GM19099 (cell line): ENCODE data around the gene BMPR1A.

Experiments used
- POLR2A ChIP-seq: IDR thresholded peaks from 3 replicates; pipeline ENCODE4 v1.6.1; 2011; ENCODE audit warnings: low read depth; ENCODE audit not compliant: insufficient read length; ENCODE audit errors: extremely low read depth

Gene BMPR1A

DNA sequence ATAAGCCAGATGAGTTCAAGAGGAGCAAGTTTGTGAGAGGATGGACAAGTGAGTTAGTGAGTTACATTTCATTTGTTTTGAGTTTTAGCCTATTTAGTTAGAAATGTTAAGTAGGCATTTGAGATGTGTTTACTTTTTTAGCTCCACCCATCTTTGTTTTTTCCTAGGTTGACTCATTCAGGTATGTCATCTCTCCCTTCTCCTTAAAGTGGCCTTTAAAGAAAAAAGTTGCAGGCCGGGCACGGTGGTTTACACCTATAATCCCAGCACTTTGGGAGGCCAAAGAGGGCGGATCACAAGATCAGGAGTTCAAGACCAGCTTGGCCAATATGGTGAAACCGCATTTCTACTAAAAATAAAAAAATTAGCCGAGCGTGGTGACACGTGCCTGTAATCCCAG lies 71.2 kb downstream of the BMPR1A start:
- TF ChIP-seq POLR2A, result no peak

DNA sequence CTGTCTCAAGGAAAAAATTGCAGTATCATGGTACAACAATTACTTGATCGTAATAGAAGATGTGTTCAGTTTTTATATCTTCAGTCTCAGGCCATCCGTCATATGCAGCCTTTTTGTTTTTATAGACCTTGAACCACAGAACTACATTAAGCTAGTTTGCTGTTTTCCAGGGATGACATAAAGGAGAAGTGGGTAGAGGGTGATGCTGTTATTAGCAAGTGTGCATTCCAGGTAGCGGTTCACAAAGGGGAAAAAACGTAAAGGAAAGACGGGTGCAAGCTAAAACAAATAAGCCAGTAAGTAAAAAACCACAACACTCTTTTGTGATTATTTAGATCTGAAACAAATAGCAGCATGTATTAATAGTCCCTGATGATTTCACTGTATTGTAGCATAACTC lies 71.7 kb downstream of the BMPR1A start:
- TF ChIP-seq POLR2A, result no peak

- no peak for TF ChIP-seq POLR2A
These were observed 73.1 kb downstream of the BMPR1A start for GRCh38 chr10:86829472-86829871.

GRCh38 chr10:86830043-86830591 lies 73.7 kb downstream of the BMPR1A start:
- no peak for TF ChIP-seq POLR2A

- TF ChIP-seq POLR2A, result no peak
These were observed 77.5 kb downstream of the BMPR1A start for GRCh38 chr10:86833969-86834368.

DNA sequence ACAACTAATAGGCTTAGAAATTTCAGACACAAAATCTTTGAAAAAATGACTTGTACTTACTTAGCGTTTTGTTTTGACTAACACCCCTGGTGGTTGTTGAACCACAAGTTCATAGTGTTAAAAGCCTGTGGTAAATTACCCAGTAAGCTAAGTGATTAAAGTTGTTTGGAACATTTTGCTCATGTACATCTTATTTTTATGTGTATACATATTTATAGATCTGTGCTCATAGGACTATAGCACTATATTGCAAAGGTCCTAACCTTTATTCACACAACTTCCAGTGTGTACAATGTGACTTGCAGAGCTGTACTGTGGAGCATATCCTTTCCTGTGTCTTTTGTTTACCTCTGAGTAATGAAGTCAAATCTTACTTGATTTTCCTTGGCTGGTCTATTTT lies 79.6 kb downstream of the BMPR1A start:
- no peak for TF ChIP-seq POLR2A

DNA sequence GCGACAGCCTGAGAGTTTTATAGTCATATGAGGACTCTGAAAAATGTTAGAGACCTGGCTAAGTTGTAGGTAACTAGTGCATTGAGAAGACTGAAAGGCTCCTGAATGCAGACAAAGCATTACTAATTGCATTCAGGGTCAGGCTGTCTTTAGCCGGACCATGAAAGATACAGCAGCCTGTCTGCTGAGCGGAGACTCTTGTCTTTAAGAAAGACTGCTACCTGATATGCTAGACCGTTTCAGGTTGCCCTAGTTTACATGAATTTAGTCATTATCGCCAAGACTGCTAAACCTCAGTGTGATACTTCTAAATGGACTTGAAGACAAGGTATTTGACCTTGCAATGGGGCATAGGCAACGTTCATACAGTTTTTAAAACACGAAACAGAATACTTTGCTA lies 81.2 kb downstream of the BMPR1A start:
- TF ChIP-seq POLR2A, result no peak

- no peak for TF ChIP-seq POLR2A
These were observed 84.1 kb downstream of the BMPR1A start for GRCh38 chr10:86840498-86840897.

GRCh38 chr10:86846088-86846487 lies 89.7 kb downstream of the BMPR1A start:
- TF ChIP-seq POLR2A, result no peak

DNA sequence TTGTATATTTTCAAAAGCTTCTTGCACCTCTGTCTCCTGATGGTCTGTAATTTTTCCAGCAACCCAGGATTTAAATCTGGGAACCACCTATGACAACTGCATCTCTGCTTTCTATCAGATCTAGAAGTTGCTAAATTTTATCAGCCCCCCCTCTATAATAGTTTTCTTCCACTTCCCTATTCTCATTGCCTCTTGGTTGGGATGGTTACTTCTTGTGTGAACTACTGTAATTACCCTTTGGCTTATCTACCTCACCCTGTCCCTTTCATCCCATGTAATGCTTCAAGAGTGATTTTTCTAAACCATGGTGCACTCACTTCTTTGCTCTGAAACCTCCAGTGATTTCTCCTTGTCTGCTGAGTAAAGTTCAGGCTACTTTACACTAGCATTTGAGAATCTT lies 92.3 kb downstream of the BMPR1A start:
- no peak for TF ChIP-seq POLR2A

GRCh38 chr10:86849181-86849894 lies 92.9 kb downstream of the BMPR1A start:
- no peak for TF ChIP-seq POLR2A

GRCh38 chr10:86850481-86850880 lies 94.1 kb downstream of the BMPR1A start:
- TF ChIP-seq POLR2A, result no peak

- no peak for TF ChIP-seq POLR2A
These were observed 95.1 kb downstream of the BMPR1A start for GRCh38 chr10:86851328-86852207.

DNA sequence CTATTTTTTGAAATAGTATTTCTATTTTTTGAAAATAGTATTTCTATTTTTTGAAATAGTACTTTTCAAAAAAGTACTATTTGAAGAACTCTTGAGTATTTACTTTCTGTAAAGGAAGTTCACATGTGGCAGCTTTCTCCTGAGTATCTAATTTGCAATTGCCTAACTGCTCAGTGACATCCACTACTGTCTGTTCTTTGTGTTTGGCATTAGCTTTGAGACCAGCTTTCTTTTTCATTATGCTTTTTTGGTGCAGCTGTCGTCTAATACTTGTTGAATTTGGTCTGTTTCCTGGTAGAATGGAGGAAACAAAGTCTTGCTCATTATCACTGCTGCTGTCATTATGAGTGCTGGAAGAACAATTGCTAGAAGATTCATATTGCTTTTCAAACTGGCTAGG lies 99.1 kb downstream of the BMPR1A start:
- TF ChIP-seq POLR2A, result no peak

GRCh38 chr10:86856156-86856555 lies 99.7 kb downstream of the BMPR1A start:
- TF ChIP-seq POLR2A, result no peak
